GM13977 (cell line): ENCODE results near the gene TTC3.
"Not testable (repeated sequence)": the region's sequence is repeated elsewhere in the genome, so short reads cannot be mapped to it uniquely, and the experiment has no call there.

Experiments
- DNase-seq: peaks from one replicate; pipeline ENCODE4 v3.0.0; 2012; ENCODE audit warnings: low spot score
- in situ Hi-C: fragments of 300-500 bp; cut with MboI; formaldehyde crosslinking; loops from one replicate; pipeline ENCODE4 v1.12.0; 2022; ENCODE audit warnings: low sequenced_read_pairs, low pct_unique_long_range_greater_than_20kb, mixed read lengths, inconsistent platforms; ENCODE audit not compliant: unreplicated experiment
- TF ChIP-seq, protein P1 (sequence below): IDR thresholded peaks from 2 replicates; pipeline ENCODE4 v1.5.1; 2012; ENCODE audit warnings: mild to moderate bottlenecking, control low read depth; ENCODE audit not compliant: insufficient read depth; ENCODE audit errors: extremely low read depth, missing control alignments

The TTC3 gene

DNA sequence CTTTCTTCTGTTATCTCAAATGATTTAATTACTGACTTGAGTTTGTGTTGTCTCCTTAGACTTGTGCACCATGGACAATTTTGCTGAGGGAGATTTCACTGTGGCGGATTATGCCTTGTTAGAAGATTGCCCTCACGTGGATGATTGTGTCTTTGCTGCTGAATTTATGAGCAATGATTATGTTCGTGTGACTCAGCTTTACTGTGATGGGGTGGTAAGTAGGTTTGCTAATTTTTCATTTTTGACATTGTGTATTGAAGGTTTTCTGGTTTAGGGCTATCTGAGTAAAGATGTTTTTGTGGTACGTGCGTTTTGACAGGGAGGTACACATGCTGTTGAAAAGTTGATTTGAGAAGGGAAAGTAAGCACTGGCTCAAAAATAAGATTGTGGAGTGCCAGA lies 14.1 kb downstream of the TTC3 start:
- DNase-seq, result no peak
- TF ChIP-seq, protein P1, sequence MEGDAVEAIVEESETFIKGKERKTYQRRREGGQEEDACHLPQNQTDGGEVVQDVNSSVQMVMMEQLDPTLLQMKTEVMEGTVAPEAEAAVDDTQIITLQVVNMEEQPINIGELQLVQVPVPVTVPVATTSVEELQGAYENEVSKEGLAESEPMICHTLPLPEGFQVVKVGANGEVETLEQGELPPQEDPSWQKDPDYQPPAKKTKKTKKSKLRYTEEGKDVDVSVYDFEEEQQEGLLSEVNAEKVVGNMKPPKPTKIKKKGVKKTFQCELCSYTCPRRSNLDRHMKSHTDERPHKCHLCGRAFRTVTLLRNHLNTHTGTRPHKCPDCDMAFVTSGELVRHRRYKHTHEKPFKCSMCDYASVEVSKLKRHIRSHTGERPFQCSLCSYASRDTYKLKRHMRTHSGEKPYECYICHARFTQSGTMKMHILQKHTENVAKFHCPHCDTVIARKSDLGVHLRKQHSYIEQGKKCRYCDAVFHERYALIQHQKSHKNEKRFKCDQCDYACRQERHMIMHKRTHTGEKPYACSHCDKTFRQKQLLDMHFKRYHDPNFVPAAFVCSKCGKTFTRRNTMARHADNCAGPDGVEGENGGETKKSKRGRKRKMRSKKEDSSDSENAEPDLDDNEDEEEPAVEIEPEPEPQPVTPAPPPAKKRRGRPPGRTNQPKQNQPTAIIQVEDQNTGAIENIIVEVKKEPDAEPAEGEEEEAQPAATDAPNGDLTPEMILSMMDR, result no peak
- in situ Hi-C loops, result no loop called here

DNA sequence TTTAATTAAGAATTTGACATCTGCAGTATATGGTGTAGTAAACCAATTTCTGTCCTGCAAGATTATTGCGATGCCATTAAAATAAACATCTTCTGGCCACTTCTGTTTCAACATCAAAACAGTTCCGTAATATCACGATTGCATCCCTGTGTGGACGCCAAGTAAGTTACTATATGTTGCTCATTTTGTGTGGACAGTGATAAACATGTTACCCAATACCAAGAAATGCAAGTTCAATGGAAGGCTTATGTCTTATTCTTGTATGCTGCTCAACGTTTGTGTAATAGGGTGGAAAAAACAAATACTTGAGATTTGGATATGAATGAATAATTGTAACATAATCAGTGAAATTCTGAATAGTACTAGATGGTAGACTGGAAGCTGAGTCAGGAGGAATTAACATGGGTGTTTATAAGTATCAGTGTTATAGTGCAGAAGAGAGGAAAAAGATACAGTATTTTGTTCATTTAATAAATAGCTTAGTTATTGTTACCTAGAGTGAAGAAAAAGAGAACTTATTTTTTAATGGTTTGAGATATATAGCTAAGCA lies 15.2 kb downstream of the TTC3 start:
- TF ChIP-seq, protein P1, result no peak
- in situ Hi-C loops, result no loop called here
- DNase-seq, result no peak

GRCh38 chr21:37093977-37094376 lies 20.9 kb downstream of the TTC3 start:
- TF ChIP-seq, protein P1, result no peak
- no peak for DNase-seq
- in situ Hi-C loops, result no loop called here

- DNase-seq, result no peak
- TF ChIP-seq, protein P1, result no peak
- in situ Hi-C loops, result no loop called here
Observed at GRCh38 chr21:37095821-37096220, 22.8 kb downstream of the TTC3 start.

GRCh38 chr21:37098751-37099150 lies 25.7 kb downstream of the TTC3 start:
- no peak for DNase-seq
- TF ChIP-seq, protein P1, result no peak
- in situ Hi-C loops, result no loop called here

DNA sequence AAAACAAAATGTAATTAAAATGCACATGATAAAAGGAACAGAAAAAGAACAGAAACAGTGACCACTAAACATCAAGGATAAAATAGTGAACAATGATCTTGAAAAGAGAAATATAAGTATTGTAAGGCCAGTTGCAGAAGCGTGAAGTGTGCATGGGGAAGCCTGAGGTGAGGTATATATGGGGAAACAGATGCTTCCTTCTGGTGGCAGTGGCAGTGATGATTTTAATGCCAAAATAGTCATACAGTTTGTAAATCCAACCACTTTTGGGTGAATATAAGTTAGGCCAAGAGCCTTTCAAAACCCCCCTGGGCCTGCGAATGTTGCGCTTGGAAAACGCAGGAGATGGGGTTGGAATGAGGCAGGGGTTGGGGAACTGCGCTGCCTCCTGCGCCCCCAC lies 27.3 kb downstream of the TTC3 start:
- in situ Hi-C loops, result no loop called here
- no peak for DNase-seq
- TF ChIP-seq, protein P1, result no peak

GRCh38 chr21:37101384-37101783 lies 28.3 kb downstream of the TTC3 start:
- no peak for DNase-seq
- in situ Hi-C loops, result no loop called here
- TF ChIP-seq, protein P1, result no peak

DNA sequence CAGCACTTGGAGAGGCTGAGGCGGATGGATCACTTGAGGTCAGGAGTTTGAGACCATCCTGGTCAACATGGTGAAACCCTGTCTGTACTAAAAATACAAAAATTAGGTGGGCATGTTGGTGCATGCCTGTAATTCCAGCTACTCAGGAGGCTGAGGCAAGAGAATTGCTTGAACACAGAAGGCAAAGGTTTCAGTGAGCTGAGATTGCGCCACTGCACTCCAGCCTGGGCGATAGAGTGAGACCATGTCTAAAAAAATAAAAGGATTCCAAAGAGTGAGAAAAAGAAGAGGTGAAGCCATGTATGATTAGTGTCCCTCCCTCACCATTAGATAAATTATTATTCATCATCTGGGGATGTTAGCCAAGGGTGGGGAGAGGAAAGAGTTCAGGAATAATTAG lies 29.7 kb downstream of the TTC3 start:
- in situ Hi-C loops, DNase-seq: not testable (repeated sequence)
